HG03432 (cell line): Measurements from ENCODE around the gene KRT8.

Source experiments
- ATAC-seq: cut with Tn5 transposase; IDR thresholded peaks from one replicate; pipeline ENCODE4 v1.9.1; 2021; ENCODE audit warnings: mild to moderate bottlenecking, moderate library complexity; ENCODE audit not compliant: unreplicated experiment

KRT8 gene

GRCh38 chr12:52849511-52849910 lies 55.4 kb downstream of the KRT8 start:
- ATAC-seq: no peak

GRCh38 chr12:52848661-52849255 lies 56.1 kb downstream of the KRT8 start, which contains the start of gene KRT78:
TSS of gene KRT78 (minus strand) at chr12:52848994. CDS start at chr12:52848930, 64 bp downstream.
- ATAC-seq: no peak

GRCh38 chr12:52847335-52848102 lies 57.4 kb downstream of the KRT8 start:
- no peak for ATAC-seq
